PC-9 (cell line): ENCODE measurements around the gene AUP1. TPM values are rescaled to one million over a fixed set of nuclear protein-coding genes. Genes with fewer than 3 reads are reported as not detected.
"Not testable (repeated sequence)": the region's sequence is repeated elsewhere in the genome, so short reads cannot be mapped to it uniquely, and the experiment has no call there.

Experiments
- BruUV-seq: library from RNA; stranded (reverse); fragments of 400-500 nt; replicated peaks from 2 replicates; lab custom pipeline; 2021; lab: Mats Ljungman, UMichigan
- CTCF ChIA-PET: fragments of 300-600 bp; sonication (Branson Sonifier 250); formaldehyde crosslinking; loops from one replicate; lab custom pipeline; 2022; ENCODE audit warnings: antibody characterized with exemption; lab: Charles Lee
- POLR2A ChIA-PET: fragments of 300-600 bp; sonication (Branson Sonifier 250); formaldehyde crosslinking; loops from one replicate; lab custom pipeline; 2022; ENCODE audit warnings: antibody characterized with exemption; ENCODE audit not compliant: unreplicated experiment; lab: Charles Lee
- DNase-seq, 2 experiments: peaks; one replicate each; pipeline versions ENCODE4 v3.0.0 to v3.0.0-alpha.2; 2015 to 2022; ENCODE audit warnings: mixed read lengths in 1 of 2
- H2AFZ ChIP-seq: fragments of 200-600 bp; sonication (generic); 2 replicates; pipeline ENCODE4 v1.8.1; 2017; ENCODE audit warnings: antibody characterized with exemption
- H3F3A ChIP-seq: fragments of 200-600 bp; sonication (generic); 2 replicates; pipeline ENCODE4 v1.8.1; 2017; ENCODE audit warnings: antibody characterized with exemption, mild to moderate bottlenecking, low read depth; ENCODE audit not compliant: insufficient read depth
- H3K27ac ChIP-seq: fragments of 200-600 bp; sonication (generic); 2 replicates; pipeline ENCODE4 v1.6.1; 2016; ENCODE audit warnings: mixed run types
- H3K27me3 ChIP-seq: fragments of 200-600 bp; sonication (generic); 2 replicates; pipeline ENCODE4 v1.6.1; 2016; ENCODE audit warnings: low read depth, mixed run types; ENCODE audit not compliant: insufficient read depth
- H3K36me3 ChIP-seq: fragments of 200-600 bp; sonication (generic); 2 replicates; pipeline ENCODE4 v1.6.1; 2016; ENCODE audit warnings: low read depth, mixed run types
- H3K4me1 ChIP-seq: fragments of 200-600 bp; sonication (generic); replicated peaks from 2 replicates; pipeline ENCODE4 v1.6.1; 2016; ENCODE audit warnings: mixed run types; ENCODE audit not compliant: insufficient read depth
- H3K4me2 ChIP-seq: fragments of 200-600 bp; sonication (generic); 2 replicates; pipeline ENCODE4 v1.6.1; 2017; ENCODE audit warnings: mixed run types
- H3K4me3 ChIP-seq: fragments of 200-600 bp; sonication (generic); 2 replicates; pipeline ENCODE4 v1.6.1; 2016; ENCODE audit warnings: mixed run types
- H3K79me2 ChIP-seq: fragments of 200-600 bp; sonication (generic); 2 replicates; pipeline ENCODE4 v1.6.1; 2017; ENCODE audit warnings: low read depth, mixed run types
- H3K9me2 ChIP-seq: fragments of 200-600 bp; sonication (generic); 2 replicates; pipeline ENCODE4 v1.8.1; 2017; ENCODE audit warnings: mild to moderate bottlenecking; ENCODE audit not compliant: insufficient read depth
- H3K9me3 ChIP-seq: fragments of 200-600 bp; sonication (generic); 2 replicates; pipeline ENCODE4 v1.8.1; 2016; ENCODE audit warnings: low read depth; ENCODE audit not compliant: insufficient read depth
- H4K20me1 ChIP-seq: fragments of 200-600 bp; sonication (generic); 2 replicates; pipeline ENCODE4 v1.8.1; 2017; ENCODE audit not compliant: insufficient read depth
- EZH2 ChIP-seq: fragments of 200-600 bp; sonication (generic); IDR thresholded peaks from 2 replicates; pipeline ENCODE4 v1.8.0; 2017; ENCODE audit warnings: antibody characterized with exemption, low read depth
- intact Hi-C: fragments of 100-400 bp; cut with micrococcal nuclease; formaldehyde crosslinking; loops from one replicate; pipeline ENCODE4 v1.10.0; 2022; ENCODE audit not compliant: unreplicated experiment
- total RNA-seq: library from RNA; stranded (reverse); gene quantifications from 2 replicates; pipeline ENCODE4 v1.2.3, GENCODE V29; 2021
- TF ChIP-seq, protein P1 (sequence below): fragments of 200-600 bp; sonication (generic); conservative IDR thresholded peaks from 2 replicates; pipeline ENCODE4 v1.6.1; 2017; ENCODE audit warnings: mixed run types, antibody characterized with exemption, mild to moderate bottlenecking, moderate library complexity

The AUP1 gene
- total RNA-seq, 1 experiment from 2014 or later = 84.0 TPM

DNA sequence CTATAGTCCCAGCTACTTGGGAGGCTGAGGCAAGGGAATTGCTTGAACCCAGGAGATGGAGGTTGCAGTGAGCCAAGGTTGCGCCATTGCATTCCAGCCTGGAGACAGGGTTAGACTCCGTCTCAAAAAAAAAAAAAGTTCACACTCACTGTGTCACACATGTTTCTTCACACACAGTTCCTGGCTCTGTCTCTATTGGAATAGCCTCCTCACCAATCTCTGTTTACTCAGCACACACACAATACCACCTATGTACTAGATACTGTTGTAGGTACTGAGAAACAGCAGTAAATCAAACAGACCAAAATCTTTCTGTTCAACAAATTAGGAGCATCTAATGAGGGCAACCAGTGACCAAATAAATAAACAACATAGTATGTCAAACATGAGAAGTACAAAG, 43.4 kb downstream of the AUP1 start:
- POLR2A ChIA-PET = no interaction called here
- no peaks in the 10 kb centered on the region for H4K20me1 ChIP-seq

DNA sequence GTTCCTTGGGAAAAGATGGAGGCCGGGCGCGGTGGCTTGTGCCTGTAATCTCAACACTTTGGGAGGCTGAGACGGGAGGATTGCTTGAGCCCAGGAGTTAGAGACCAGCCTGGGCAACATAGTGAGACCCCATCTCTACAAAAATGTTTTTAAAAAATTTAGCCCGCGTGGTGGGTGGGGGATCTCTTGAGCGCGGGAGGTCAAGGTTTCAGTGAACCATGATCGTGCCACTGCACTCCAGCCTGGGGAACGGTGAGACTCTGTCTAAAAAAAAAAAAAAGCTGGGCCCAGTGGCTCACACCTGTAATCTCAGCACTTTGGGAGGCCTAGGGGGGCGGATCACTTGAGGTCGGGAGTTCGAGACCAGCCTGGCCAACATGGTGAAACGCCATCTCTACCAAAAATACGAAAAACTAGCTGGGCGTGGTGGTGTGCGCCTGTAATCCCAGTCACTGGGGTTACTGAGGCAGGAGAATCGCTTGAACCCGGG, 45.8 kb downstream of the AUP1 start:
- H3K9me3 ChIP-seq, H3K27me3 ChIP-seq, H3K27ac ChIP-seq, BruUV-seq, POLR2A ChIA-PET, H4K20me1 ChIP-seq, H3K9me2 ChIP-seq: not testable (repeated sequence)
- H3K4me2 ChIP-seq = peak overlapping the region; percentile 89
- H3K4me3 ChIP-seq = peak overlapping the region; percentile 92
- DNase-seq = peak in 1 of 2 experiments; percentile 19
- peaks cover 37% of the 10 kb centered on the region for H3K79me2 ChIP-seq
- H3F3A ChIP-seq = peaks cover 22% of the 10 kb centered on the region
- H2AFZ ChIP-seq = peak overlapping the region; percentile 94
- peaks cover 12% of the 10 kb centered on the region for H3K36me3 ChIP-seq
- peaks cover 25% of the 10 kb centered on the region for H3K4me1 ChIP-seq
- intact Hi-C loops = loop anchor here (1.0 to 10.0 kb wide), 6 partner anchors 24 to 171 kb away; partner anchors contain the start of genes AUP1, HTRA2, INO80B and PCGF1
- CTCF ChIA-PET = interaction anchor here (0.5 to 2.0 kb wide), 3 partner anchors 14 to 104 kb away, joined by 3 to 7 read pairs (median 4); partner anchors contain the start of genes AUP1 and HTRA2

More for the DNA sequence above, 43.4 kb downstream of the AUP1 start:
- H3K9me2 ChIP-seq = no peaks in the 10 kb centered on the region
- intact Hi-C loops = loop anchor here (10.0 kb wide), 1 partner anchor 169 kb away; the partner anchor contains the start of gene SEMA4F
- CTCF ChIA-PET = interaction anchor here (0.7 kb wide), 1 partner anchor 25 kb away, joined by 4 read pairs; no protein-coding TSS in a partner anchor
- H3K27me3 ChIP-seq = no peaks in the 10 kb centered on the region
- H2AFZ ChIP-seq = no peak overlapping the region
- H3K36me3 ChIP-seq = no peaks in the 10 kb centered on the region
- no peaks in the 10 kb centered on the region for H3K9me3 ChIP-seq
- DNase-seq = peak in 1 of 2 experiments; percentile 20
- H3F3A ChIP-seq = peaks cover 15% of the 10 kb centered on the region
- TF ChIP-seq, protein P1, sequence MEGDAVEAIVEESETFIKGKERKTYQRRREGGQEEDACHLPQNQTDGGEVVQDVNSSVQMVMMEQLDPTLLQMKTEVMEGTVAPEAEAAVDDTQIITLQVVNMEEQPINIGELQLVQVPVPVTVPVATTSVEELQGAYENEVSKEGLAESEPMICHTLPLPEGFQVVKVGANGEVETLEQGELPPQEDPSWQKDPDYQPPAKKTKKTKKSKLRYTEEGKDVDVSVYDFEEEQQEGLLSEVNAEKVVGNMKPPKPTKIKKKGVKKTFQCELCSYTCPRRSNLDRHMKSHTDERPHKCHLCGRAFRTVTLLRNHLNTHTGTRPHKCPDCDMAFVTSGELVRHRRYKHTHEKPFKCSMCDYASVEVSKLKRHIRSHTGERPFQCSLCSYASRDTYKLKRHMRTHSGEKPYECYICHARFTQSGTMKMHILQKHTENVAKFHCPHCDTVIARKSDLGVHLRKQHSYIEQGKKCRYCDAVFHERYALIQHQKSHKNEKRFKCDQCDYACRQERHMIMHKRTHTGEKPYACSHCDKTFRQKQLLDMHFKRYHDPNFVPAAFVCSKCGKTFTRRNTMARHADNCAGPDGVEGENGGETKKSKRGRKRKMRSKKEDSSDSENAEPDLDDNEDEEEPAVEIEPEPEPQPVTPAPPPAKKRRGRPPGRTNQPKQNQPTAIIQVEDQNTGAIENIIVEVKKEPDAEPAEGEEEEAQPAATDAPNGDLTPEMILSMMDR = no peak
- TF ChIP-seq EZH2 = no peak
- no peak overlapping the region for H3K27ac ChIP-seq
- H3K4me3 ChIP-seq = no peak overlapping the region
- peaks cover 27% of the 10 kb centered on the region for H3K79me2 ChIP-seq
- H3K4me1 ChIP-seq = peaks cover 19% of the 10 kb centered on the region
- H3K4me2 ChIP-seq = no peak overlapping the region
- no TSS peak for BruUV-seq

DNA sequence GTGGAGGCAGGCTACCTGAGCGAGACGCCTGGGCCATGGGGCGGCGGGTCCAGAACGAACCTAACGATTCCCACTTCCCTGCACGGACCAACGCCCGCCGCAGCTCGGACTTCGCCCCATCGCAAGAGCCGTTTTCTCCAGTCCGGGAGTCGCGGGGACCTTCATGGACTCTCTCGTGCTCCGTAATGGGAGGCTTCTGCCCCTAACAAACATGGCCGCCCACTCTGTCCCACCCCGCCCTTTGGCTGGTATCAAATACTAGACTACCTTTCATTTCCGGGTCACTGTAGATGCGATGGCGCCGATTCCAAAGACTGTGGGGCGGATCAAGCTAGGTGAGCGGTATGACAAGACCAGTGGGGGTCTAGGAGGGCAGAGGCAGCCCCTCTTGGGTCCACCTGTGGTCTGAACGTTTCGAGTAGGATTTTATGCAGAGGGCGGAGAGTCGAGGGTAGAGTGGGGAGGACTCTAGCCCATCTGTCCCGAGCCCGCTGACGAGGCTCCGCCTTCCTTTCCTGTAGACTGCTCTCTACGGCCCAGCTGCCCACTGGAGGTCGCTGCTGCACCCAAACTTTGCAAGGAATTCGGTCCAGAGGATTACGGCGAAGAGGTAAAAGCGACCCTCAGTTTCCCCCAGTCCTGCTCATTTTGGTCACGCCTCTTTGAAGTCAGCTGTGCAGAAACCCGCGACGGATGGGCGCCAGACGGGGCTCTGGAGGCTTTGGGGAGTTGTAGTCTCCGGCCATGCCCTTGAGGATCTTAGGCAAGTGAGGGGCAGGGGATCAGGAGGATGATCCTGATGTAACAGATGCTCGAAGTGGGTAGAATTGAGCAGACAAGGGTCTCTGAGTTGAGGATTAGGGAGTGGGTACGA, 46.5 kb downstream of the AUP1 start, which contains the start of the genes CCDC142 and TTC31:
Gene CCDC142 (minus strand): TSS at position 198 of the 874 bp plus-strand sequence. CDS start 161 bp downstream, at position 37.
Gene TTC31 (plus strand): TSS at position 281 of the 874 bp plus-strand sequence. CDS start 15 bp downstream, at position 296.
- Histone ChIP-seq H3K4me3 (peak within 1 kb of the TSS; percentile 92), H3K4me2 (peak within 1 kb of the TSS; percentile 89), H3K27me3 (no peaks in the 10 kb centered on the region), H4K20me1 (no peaks in the 10 kb centered on the region), H3K9me3 (no peaks in the 10 kb centered on the region), H3K9me2 (no peaks in the 10 kb centered on the region), H3K27ac (peak within 1 kb of the TSS; percentile 53), H3K36me3 (peaks cover 12% of the 10 kb centered on the region), H3F3A (peaks cover 18% of the 10 kb centered on the region), H3K79me2 (peaks cover 37% of the 10 kb centered on the region), H3K4me1 (peaks cover 19% of the 10 kb centered on the region), H2AFZ (peak within 1 kb of the TSS; percentile 94)
- peak; percentile 89 to 90 for DNase-seq
- POLR2A ChIA-PET = interaction anchor here (0.6 to 0.8 kb wide), 4 partner anchors 24 to 1098 kb away, joined by 3 to 19 read pairs (median 6); partner anchors contain the start of gene ALMS1
- no peak for TF ChIP-seq EZH2
- TF ChIP-seq, protein P1 = peak; percentile 91
- CTCF ChIA-PET = interaction anchor here (2.0 kb wide), 1 partner anchor 105 kb away, joined by 7 read pairs; no protein-coding TSS in a partner anchor
- BruUV-seq = TSS peak; percentile 69
- intact Hi-C loops = loop anchor here (1.0 to 10.0 kb wide), 6 partner anchors 24 to 172 kb away; partner anchors contain the start of genes AUP1, HTRA2, INO80B and PCGF1
